Mammary epithelial cell (primary cell): ENCODE results near the gene RNF5.

ENCODE experiments used
- EZH2 ChIP-seq: IDR thresholded peaks from 2 replicates; pipeline ENCODE4 v1.6.1; 2012; ENCODE audit warnings: low read length, inconsistent platforms, borderline replicate concordance
- TF ChIP-seq, protein P1 (sequence below), 2 donors: IDR thresholded peaks in 1 of 2; conservative IDR thresholded peaks in 1 of 2; 2 replicates each; pipeline ENCODE4 v1.5.1; 2011 to 2012; ENCODE audit warnings: inconsistent platforms in 2 of 2, low read length in 2 of 2, mild to moderate bottlenecking in 2 of 2, control low read depth in 1 of 2, low read depth in 1 of 2; ENCODE audit not compliant: insufficient read depth in 1 of 2; ENCODE audit errors: extremely low read depth in 1 of 2

DNA sequence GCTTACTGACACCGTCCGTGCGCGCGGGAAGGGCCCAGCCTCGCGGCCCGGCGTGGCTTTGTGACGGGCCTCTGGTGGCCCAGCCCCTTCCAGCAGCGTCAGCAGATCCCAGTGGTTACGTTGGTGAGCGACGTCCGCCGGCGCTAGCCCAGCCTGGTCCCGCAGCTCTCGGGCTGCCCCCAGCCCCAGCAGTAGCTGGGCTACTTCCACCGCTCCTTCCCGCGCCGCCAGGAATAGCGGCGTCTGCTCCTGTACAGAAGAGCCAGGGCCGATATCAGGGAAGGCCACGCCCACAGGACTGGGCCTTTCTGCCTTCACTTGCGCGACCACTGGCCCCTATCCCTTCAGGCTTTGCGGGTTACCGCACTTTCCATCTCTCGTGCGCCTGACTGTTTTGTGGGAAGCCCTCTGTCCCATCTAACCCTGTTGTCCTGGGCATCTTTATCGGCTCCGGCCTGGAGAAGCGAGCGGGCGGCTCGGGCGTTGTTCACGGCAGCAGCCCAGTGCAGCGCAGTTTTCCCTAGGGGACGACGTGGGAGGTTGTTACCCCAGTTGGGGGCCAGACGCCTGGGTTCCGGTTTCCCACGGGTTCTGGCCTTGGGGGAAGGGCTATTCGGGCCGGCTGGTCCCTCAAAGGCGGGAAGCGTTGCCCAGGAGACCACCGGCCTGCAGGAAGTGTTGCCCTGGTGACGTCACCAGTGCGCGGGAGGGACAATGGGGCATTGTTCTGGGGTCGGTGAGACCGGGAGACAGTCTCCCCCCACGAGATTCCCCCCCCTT is 17.9 kb downstream of the RNF5 start:
- TF ChIP-seq, protein P1, sequence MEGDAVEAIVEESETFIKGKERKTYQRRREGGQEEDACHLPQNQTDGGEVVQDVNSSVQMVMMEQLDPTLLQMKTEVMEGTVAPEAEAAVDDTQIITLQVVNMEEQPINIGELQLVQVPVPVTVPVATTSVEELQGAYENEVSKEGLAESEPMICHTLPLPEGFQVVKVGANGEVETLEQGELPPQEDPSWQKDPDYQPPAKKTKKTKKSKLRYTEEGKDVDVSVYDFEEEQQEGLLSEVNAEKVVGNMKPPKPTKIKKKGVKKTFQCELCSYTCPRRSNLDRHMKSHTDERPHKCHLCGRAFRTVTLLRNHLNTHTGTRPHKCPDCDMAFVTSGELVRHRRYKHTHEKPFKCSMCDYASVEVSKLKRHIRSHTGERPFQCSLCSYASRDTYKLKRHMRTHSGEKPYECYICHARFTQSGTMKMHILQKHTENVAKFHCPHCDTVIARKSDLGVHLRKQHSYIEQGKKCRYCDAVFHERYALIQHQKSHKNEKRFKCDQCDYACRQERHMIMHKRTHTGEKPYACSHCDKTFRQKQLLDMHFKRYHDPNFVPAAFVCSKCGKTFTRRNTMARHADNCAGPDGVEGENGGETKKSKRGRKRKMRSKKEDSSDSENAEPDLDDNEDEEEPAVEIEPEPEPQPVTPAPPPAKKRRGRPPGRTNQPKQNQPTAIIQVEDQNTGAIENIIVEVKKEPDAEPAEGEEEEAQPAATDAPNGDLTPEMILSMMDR (conservative IDR thresholded peaks at IDR 0.05 in 1 of 2, IDR thresholded peaks at IDR 0.05 in 1 of 2; ENCODE audit: extremely low read depth in 1 of 2, insufficient read depth in 1 of 2, low read depth in 1 of 2, low read length in 2 of 2) = no peak
- no peak for TF ChIP-seq EZH2
